NCI-H128 (cell line): ENCODE results near the gene USP47.

ENCODE experiments used
- DNase-seq: peaks from one replicate; lab custom pipeline; 2025; ENCODE audit not compliant: unreplicated experiment; lab: John Stamatoyannopoulos, UW

The USP47 gene

DNA sequence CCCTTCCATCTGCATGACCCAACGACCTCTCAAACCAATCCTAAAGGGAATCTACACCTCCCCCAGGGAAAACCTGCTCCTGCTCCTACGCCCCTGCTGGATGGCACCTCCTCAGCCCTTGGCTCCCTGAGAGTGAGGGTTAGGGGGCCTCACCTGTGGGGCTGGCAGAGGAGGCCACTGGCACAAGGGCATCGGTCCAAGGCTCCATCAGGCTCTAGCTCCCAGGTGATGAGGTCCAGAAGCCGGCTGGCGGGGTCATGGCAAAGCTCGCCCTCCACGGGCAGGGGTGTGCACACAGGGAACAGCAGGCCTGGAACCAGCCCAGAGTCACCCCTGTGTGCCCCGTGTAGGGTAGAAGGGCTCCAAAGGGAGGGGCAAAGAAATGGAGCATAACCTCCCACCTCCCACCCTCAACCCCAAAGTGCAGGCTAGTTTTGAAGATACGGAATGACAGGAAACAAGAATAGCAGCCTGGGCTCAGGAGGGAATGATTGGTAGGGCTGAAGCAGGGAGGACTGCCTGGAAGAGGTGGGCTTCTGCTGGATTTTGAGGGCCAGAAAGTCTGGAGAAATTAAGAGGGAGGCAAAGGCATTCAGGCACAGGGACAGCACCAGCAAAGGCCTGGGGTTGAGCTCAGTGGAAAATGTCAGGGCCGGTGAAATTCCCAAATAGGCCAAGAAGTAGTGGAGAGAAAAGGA lies 124.0 kb downstream of the USP47 start:
- no peak for DNase-seq

DNA sequence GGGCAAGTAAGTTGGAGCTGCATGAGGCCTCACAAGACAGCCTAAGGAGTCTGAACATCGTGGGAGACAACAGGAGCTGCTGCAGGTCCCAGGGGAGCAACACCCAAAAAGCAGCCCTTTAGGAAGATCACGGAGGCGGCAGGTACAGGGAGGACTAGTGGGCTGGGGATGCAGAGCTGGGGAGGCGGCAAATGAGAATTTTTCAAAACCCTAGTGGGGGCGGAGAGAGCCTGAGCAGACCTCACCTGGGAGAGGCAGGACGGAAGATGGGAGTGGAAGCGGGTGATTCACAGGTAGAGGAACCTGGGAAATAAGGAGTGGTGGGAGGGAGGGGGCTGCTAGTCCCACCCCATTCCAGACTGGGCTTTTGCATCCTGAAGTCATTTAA lies 124.6 kb downstream of the USP47 start:
- DNase-seq, result no peak

DNA sequence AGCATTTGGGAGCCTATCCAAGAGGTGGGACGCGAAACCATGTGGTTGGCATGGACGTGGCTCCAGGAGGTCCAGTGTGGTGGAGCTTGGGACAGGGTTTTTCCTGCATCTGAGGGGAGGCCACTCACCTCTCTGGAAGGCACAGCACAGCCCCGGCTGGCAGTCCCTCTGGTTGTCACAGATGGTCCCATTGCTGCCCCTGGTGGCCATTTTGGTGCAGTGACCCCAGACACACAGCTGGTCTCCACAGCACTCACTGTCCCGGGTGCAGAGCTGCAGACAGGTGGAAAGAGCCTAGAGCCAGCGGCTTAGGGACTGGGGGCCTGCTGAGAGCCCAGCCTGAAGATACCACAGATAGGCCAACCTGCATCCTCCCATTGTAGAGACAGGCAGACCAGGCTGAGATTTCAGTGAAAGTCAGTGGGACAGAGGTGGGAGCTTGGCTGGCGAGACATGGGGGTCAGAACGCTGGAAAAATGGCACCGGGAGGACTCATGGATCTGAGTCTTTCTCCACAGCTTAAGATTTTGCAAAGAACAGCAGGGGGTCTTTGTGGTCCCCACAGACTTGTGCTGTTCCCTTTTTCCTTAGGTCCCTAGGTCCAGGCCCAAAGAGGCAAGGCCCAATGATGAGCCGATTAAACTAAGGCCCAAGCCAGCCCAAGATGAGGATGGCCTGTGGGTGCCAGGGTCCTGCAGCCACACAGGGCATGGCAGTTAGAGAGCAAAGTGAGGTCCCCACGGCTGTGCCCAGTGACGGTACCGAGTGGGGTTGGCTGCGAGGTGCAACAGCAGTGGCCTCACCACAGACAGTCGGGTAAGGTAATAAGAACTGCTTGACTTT lies 125.3 kb downstream of the USP47 start:
- DNase-seq, result no peak

DNA sequence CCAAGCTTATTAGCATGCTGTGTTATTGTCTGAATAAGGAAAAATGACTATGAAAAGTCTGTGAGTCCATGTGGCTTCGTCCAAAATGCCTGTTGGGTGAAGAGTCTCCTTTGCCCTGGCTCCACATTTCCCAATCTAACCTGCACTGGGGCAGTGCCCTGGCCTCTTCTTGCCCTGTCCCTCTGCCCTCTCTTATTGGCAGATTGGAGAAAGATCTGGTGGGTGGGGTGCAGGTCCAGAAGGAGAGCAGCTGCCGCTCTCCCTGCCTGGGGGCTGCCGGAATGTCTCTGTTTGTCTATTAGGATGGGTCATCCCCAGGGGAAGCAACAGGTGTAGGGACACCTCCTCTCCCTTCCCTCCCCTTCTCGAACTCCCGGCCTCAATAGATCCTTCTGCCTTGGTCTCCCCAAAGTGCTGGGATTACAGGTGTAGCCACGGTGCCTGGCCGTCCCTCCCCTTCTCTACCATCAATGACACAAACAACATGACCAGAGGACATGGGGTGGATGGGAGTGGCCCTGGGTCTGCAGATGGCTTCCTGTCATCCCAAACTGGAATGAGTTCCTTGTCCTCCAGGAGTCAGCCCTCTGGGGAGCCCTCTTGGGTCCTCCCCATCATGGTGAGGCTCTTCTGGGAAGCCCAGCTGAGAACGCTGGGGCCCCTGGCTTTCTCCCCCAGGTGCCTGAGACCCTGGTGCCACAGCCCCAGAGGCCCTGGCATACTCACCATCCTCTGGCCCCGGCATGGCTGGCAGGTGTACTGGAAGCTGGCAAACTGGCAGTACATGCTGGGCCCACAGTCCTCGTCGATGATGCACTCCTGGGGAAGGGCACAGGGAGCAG lies 126.1 kb downstream of the USP47 start:
- DNase-seq, result no peak

DNA sequence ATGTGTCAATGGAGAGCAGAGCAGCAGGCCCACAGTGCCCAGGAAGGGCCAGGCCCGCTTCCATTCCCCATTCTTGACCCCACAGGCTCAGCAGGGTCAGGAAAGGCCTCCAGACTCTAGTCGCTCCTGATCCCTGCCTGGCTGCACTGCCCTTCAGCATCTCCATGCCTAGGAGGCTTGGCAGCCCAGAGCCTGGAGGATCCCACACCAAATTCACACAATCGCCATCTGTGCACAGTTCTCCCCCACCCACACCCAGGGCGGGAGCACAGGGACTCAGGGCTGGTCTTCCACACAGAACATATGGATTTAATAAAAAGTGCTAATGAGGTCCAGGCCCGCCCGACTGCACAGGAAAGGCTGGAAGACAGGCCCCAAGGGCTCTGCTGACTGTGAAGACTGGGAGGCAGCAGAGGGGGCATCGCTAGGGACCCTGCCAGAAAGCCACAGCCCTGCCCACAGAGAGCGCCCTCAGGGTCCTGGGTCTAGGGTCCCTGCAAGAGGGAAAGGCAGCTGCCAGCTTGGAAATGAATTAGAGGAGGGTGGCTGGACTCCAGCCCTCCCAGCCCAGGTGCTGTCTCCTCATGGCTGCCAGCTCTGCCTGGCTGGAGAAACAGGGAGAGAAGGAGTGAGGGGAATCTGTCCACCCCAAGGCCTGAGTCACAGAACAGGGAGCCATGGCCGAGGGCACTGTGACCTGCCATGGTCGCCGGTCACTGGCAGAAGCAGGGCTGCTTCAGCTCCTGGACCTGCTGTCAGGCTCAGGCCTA lies 126.9 kb downstream of the USP47 start:
- no peak for DNase-seq

DNA sequence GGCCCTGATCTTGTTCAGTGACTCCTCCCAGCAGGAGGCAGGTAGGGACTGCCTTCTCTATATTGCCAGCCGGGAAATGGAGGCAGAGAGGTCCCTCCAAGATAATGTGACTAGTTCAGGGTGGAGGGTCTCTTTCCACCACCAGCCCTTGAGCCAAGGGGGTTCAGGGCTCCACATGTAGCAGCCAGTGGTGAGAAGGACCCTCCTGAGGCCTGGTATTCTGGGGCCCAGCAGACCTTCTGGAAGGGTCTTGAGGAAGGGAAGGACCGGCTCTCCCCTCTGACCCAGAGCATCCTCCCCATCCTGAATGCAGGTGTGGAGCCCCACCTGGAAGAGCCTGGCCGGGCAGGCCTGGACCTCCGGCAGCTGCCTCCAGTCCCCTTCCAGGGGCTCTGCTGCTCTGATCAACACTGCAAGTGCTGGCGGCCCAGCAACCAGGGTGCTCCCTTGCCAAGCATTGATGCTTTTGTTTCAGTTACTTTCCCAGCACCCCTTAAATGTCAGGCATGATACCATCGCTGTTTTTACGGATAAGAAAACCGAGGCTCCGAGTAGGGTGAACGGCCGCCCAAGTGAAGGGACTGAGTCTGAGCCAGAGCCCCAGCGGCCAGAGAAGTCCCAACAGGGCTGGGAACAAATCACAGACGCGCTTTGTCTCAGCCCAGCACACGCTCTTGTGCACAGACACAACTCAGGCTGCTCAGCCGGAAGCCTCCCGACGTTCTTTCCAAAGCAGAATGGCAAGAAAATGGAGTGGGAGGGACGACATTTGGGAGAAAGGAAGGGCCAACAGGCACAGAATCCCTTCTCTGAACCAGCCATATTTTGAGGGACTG lies 127.8 kb downstream of the USP47 start:
- DNase-seq, result no peak

DNA sequence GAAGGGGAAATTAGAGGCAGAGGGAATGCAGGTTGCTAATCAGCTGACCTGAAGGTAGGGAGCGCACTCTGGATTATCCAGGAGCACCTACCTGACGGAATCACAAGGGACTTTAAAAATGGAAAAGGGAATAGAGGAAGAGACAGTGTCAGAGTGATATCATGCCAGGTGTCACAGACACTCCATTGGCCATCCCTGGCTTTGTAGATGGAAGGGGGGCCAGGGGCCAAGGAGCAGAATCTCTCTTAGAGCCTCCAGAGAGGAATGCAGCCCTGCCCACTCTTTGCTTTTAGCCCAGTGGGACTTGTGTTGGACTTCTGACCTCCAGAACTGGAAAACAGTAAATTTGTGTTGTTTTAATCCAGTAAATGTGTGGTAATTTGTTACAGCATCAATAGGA lies 128.8 kb downstream of the USP47 start:
- no peak for DNase-seq

DNA sequence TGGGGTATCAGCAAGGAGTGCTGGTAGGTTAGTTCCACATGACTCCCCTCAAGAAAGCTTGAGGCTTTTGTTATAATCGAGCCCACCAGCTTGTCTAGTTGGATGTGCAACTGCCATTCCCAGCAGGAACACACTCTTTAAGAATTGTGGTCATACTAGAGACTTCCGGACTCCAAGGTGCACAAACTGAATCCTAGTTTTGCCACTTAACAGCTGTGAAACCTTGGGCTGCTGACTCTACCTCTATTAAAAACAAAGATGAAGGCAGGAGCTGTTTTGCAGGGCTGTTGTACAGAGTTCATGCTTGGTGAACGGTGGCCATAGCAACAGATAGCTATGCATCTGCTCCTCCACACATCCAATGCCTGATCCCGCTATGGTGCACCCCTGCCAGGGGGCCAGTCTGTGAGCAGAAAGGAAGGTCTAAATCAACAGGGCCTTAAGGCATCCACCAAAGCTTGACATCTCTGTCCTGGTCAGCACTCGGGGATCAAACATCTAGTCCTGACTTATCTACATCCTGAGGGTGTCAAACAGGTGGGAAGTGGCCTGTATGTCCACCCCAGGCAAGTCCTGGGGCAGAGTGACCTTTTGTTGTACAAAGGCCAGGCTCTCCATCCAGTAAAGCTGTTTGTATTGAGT lies 130.3 kb downstream of the USP47 start:
- no peak for DNase-seq

DNA sequence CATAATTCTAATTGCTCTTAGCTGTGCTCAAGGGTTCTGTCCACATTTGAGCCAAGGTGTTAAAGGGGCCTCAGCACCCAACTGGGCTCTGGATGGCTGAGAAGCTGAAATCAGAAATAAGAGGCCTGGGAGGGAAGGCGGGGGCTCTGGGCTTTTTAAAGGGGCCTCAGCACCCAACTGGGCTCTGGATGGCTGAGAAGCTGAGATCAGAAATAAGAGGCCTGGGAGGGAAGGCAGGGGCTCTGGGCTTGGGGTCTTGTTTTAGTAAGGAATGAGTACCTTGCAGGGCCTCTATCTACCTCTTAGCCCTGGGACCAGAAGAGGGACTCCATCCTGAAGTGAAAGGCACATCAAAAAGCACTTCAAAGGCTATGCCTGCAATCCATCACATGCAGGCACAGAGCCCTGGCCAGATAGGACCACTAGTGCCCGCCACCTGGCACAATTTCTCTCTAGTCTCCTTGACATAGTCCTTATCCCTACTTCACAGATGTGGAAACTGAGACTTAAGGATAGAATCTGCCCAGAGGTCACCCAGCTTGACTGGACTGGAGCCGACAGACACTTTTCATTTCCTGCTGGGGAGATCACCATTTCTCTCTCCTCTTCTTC lies 131.1 kb downstream of the USP47 start:
- DNase-seq, result no peak

DNA sequence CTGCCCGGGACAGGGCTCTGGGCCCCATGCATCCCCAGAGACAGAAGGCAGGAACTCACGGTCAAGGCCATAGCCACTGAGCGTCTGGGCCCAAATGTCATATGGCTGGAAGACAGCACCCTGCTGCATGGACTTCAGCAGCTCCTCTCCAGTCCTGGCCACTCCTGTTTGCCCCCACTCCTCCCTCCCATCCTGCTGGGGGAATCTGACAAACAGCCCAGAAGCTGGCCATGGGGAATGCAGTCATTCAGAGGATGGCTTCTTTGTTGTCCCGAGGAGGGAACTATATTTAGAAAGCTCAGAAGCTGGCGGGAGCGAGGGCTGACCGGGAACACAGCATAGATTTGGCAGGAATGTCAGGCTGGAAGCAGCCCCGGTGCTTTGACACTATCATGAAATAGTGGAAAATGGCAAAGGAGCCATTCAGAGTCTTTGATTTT lies 131.6 kb downstream of the USP47 start:
- no peak for DNase-seq

DNA sequence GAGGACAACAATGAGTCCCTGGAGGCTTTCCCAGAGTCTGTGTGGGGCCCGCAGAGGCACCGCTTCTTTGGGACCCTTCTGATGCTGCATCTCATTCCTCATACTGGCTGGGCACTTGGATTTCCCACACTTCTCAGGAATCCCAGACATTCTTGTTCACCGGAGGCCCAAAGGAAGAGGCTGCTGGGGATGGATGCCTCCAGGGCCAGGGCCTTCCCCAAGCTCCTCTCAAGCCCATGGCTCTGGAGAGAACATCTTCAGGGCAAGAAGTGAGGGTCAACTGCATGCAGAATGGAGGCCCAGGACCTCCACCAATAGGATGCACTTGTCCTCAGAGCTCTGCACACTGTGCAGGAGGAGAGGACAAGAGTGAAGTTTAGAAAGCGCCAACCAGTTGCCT lies 132.1 kb downstream of the USP47 start:
- DNase-seq, result no peak

DNA sequence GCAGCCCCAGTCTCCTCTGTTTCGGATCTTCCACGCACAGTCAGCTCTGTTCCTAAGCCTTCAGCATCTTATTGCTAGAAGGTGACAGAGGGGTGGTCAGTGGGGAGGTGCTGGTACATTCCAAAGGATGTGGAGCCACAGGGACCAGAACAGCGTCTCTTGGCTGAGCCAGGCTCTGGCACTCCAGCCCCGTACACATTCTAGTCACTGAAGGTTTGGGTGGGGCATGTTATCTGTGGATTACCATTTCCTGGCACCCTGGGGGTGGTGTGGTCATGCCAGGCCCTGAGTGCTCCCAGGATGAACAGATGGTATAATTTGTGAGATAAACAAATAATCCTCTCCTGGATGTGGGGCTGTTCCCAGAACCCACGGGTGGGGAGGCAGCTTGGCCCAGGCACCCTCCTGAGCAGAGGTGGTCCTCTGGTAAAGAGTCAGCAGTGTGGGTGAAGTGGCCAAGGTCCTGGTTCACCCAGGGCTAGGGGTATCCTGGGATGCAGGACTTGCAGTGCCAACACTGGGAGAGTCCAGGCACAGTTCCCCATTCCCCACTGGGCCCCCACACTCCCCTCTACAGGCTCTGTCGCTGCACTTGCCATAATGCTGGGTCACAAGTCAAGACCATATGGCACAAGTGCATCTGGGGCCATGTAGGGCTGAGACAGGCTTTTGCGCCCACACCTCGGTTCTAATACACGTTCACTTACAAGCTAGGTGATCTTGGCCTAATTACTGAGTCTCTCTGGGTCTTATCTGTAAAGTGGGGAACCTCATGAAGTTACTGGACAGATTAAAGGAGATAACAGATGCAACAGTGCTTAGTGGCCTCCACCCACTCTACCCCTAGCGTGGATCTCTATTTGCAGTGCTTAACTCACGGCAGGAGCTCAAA lies 133.7 kb downstream of the USP47 start:
- DNase-seq, result no peak

DNA sequence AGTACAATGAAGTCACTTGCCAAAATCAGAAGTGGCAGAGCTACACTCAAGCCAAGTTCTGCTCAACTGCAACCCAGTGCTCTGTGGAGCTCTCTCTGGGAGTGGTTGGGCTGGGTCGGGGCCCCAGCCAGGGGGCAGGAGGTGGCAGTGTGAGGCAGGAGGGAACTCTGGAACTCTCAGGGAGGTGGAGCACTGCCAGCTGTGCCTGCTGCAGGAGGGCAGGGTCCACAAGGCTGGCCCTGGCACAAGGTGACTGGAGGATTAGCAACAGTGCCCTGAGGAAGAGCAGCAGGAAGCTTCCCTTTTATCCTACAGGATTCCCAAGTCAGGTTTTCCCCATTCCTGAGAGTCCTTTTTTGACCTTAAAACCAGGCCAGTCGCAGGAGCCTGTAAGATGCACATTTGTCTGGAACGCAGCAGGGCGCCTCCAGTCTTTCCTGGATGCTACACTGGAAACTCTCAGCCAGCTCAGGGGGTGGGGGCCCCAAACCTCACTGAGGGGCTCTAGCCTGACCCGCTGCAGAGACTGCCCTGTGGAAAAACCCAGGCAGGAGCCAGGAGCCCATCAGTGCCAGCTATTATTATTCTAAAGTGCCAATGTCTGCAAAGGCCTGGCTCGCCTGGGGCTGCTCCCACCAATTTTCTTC lies 134.8 kb downstream of the USP47 start:
- DNase-seq, result no peak

DNA sequence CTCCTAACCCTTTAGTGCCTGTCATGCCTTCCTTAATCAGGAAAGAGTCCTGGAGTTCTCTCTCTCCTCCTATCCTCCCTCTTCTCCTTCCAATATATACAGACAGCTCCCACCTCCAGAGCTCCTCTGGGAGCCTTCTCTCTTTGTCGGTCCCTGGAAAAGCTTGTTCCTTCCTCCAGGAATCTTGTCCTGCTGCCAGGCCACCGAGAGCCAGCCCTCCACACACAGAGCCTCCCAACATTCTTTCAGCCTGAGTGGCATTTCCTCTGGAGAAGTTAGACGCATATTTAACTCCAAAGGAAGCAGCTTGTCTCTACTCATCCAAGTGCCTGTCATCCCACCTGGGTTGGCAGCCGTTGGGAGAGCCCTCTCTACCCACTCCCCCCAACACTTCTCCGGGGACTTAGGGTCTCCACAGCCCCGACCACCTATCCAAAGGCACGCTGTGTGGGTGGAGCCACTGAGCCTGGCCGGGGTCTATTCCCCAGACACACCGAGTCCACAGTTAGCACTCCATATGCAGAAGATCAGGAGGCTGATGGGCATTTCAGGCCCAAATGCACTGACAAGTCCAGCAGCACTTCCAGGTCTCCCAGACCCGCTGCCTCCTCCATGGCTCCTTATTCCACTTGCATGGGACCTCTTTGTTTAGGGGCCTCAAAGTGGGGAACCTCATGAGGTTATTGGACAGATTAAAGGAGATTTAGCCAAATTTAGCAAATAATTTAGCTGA lies 135.6 kb downstream of the USP47 start:
- DNase-seq, result no peak

DNA sequence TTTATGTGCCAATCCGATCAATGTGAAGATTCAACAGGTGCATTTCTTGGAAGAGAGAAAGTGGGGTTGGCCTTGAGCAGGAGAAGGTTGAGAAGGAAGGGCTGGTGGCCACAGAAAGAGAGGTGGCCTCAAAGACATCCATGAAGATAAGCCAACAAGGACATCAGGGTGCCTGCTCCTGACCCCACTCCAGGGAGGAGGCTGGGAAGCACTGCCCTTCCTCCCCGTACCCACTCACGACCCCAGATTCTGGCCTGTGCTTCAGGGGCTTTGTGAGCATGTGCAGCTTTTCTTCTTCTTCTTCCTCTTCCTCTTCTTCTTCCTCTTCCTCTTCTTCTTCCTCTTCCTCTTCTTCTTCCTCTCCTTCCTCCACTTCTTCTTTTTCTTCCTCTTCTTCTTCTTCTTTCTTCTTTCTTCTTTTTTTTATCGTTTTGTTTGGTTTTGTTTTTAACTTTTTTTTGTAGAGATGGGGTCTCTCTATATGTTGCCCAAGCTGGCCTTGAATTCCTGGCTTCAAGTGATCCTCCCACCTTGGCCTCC lies 136.4 kb downstream of the USP47 start:
- DNase-seq, result no peak

DNA sequence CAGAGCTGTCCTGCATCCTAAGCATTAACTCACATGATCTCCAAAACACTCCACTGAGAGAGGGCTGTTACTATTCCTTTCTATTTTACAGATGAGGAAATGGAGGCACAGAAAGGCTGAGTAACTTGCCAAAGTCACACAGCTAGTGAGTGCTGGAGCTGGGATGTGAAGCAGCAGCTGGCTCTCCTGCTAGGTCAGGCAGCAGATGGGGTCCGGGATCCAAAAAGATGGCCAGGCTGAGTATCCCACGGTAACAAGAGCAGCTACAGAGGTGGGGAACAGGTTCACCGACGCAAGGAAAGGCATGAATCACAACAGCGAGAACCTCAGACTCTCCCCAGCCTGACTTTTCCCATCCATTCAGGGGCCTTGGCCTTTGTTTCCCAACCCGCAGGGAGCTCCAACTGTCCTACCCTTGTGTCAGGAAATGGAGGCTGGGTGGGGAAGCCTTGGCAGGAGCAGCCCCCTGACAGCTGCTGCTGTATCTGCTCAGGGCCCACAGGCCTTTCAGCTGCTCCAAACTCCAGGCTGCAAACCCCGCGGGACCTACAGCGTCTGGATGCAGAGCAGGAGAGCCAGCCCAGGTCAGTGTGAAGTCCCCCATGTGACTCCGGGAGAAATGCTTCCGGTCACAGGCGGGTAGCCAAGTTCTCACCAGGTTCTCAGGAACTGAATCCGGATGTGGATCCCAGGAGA lies 137.2 kb downstream of the USP47 start:
- DNase-seq, result no peak
